Brain microvascular endothelial cell (primary cell): ENCODE data around the gene ZFAND2A.

Source experiments
- DNase-seq: peaks from one replicate; pipeline ENCODE4 v3.0.0-alpha.2; 2020
- H3K27ac ChIP-seq: fragments of 250-450 bp; sonication (Bioruptor Pico); 2 replicates; pipeline ENCODE4 v1.5.1; 2020; ENCODE audit warnings: mild to moderate bottlenecking, moderate library complexity
- H3K27me3 ChIP-seq: fragments of 250-450 bp; sonication (Bioruptor Pico); replicated peaks from 2 replicates; pipeline ENCODE4 v1.5.1; 2020; ENCODE audit warnings: mild to moderate bottlenecking
- H3K36me3 ChIP-seq: fragments of 250-450 bp; sonication (Bioruptor Pico); replicated peaks from 2 replicates; pipeline ENCODE4 v1.5.1; 2020; ENCODE audit warnings: mild to moderate bottlenecking
- H3K4me3 ChIP-seq: 2 replicates; pipeline ENCODE4 v1.5.1; 2011; ENCODE audit warnings: low read depth, mild to moderate bottlenecking, control low read depth, low read length, moderate library complexity
- CTCF ChIP-seq: IDR thresholded peaks from 2 replicates; pipeline ENCODE4 v1.5.1; 2011; ENCODE audit warnings: low read depth, mild to moderate bottlenecking, moderate library complexity, low read length, control low read depth, inconsistent platforms; ENCODE audit errors: missing control alignments
- in situ Hi-C: cut with HindIII; loops from 2 replicates; pipeline ENCODE4 v1.10.0; 2017; ENCODE audit warnings: low sequenced_read_pairs, low pct_ligation_motif_present

ZFAND2A gene

GRCh38 chr7:1189986-1190772 lies 30.2 kb upstream of the ZFAND2A start:
- in situ Hi-C loops: no loop called here

GRCh38 chr7:1188720-1189294 lies 28.8 kb upstream of the ZFAND2A start:
- in situ Hi-C loops: no loop called here
- H3K36me3 ChIP-seq: no peaks in the 10 kb centered on the region

More at GRCh38 chr7:1189986-1190772, 30.2 kb upstream of the ZFAND2A start:
- peaks cover 4% of the 10 kb centered on the region for H3K27me3 ChIP-seq
- no peaks in the 10 kb centered on the region for H3K36me3 ChIP-seq
- no peak for TF ChIP-seq CTCF
- H3K27ac ChIP-seq: no peak overlapping the region
- DNase-seq: no peak
- no peak overlapping the region for H3K4me3 ChIP-seq

GRCh38 chr7:1187127-1187526 lies 27.1 kb upstream of the ZFAND2A start:
- Histone ChIP-seq H3K36me3 (no peaks in the 10 kb centered on the region), H3K27me3 (peaks cover 3% of the 10 kb centered on the region), H3K27ac (no peak overlapping the region), H3K4me3 (no peak overlapping the region)
- in situ Hi-C loops: no loop called here
- DNase-seq: no peak
- TF ChIP-seq CTCF: no peak

More at GRCh38 chr7:1188720-1189294, 28.8 kb upstream of the ZFAND2A start:
- TF ChIP-seq CTCF: no peak
- H3K27me3 ChIP-seq: peaks cover 3% of the 10 kb centered on the region
- H3K27ac ChIP-seq: no peak overlapping the region
- DNase-seq: no peak
- H3K4me3 ChIP-seq: no peak overlapping the region

GRCh38 chr7:1181640-1182039 lies 21.6 kb upstream of the ZFAND2A start:
- in situ Hi-C loops: no loop called here
- H3K36me3 ChIP-seq: no peaks in the 10 kb centered on the region
- H3K27me3 ChIP-seq: peaks cover 3% of the 10 kb centered on the region
- no peak overlapping the region for H3K27ac ChIP-seq
- no peak for DNase-seq
- no peak overlapping the region for H3K4me3 ChIP-seq
- TF ChIP-seq CTCF: no peak

- in situ Hi-C loops: no loop called here
- Histone ChIP-seq H3K27me3 (no peaks in the 10 kb centered on the region), H3K36me3 (no peaks in the 10 kb centered on the region), H3K4me3 (no peak overlapping the region), H3K27ac (no peak overlapping the region)
- DNase-seq: no peak
- TF ChIP-seq CTCF: no peak
Observed at GRCh38 chr7:1181031-1181430, 21.0 kb upstream of the ZFAND2A start.
